OCI-LY7 (cell line): ENCODE results near the gene ZGRF1.

Experiments used
- CTCF ChIP-seq: fragments of 200-600 bp; sonication (generic); conservative IDR thresholded peaks from 2 replicates; pipeline ENCODE4 v1.5.1; 2014; ENCODE audit warnings: mild to moderate bottlenecking, antibody characterized with exemption, low read length, moderate library complexity, mixed read lengths
- EZH2phosphoT487 ChIP-seq: fragments of 200-600 bp; sonication (generic); IDR thresholded peaks from 2 replicates; pipeline ENCODE4 v1.6.1; 2018; ENCODE audit warnings: low read depth, borderline replicate concordance, mild to moderate bottlenecking, mixed run types, antibody characterized with exemption, low read length, moderate library complexity, mixed read lengths

- no peak for TF ChIP-seq EZH2phosphoT487
- no peak for TF ChIP-seq CTCF
These were observed 86.0 kb downstream of the ZGRF1 start for GRCh38 chr4:112550728-112551127.
